Mesenchymal stem cell (in vitro differentiated cells and primary cell): ENCODE measurements around the gene OR52R1.

Source experiments
- DNase-seq: peaks from one replicate; pipeline ENCODE4 v3.0.0-alpha.2; 2013
- H2AFZ ChIP-seq: one replicate; pipeline ENCODE4 v1.6.1; 2013; ENCODE audit warnings: low read depth, mild to moderate bottlenecking, control low read depth, inconsistent platforms, low read length, moderate library complexity
- H2AK5ac ChIP-seq: 2 replicates; pipeline ENCODE4 v1.6.1; 2013; ENCODE audit warnings: low read length, moderate library complexity, mild to moderate bottlenecking, inconsistent platforms; ENCODE audit not compliant: severe bottlenecking
- H2BK120ac ChIP-seq: one replicate; pipeline ENCODE4 v1.6.1; 2013; ENCODE audit warnings: low read depth, mild to moderate bottlenecking, inconsistent platforms, low read length, moderate library complexity
- H2BK12ac ChIP-seq, 2 experiments: one replicate each; pipeline ENCODE4 v1.6.1; 2013; ENCODE audit warnings: inconsistent platforms in 2 of 2, low read length in 2 of 2, mild to moderate bottlenecking in 2 of 2, moderate library complexity in 2 of 2, control low read depth in 1 of 2
- H2BK15ac ChIP-seq: one replicate; pipeline ENCODE4 v1.6.1; 2013; ENCODE audit warnings: mild to moderate bottlenecking, low read depth, inconsistent platforms; ENCODE audit not compliant: poor library complexity, severe bottlenecking
- H2BK5ac ChIP-seq: 2 replicates; pipeline ENCODE4 v1.6.1; 2013; ENCODE audit warnings: low read depth, mild to moderate bottlenecking, low read length, control low read depth, inconsistent platforms; ENCODE audit not compliant: poor library complexity, severe bottlenecking
- H3K14ac ChIP-seq, 2 experiments: one replicate each; pipeline ENCODE4 v1.6.1; 2013; ENCODE audit warnings: inconsistent platforms in 2 of 2, low read length in 2 of 2, control low read depth in 1 of 2, mild to moderate bottlenecking in 1 of 2, moderate library complexity in 1 of 2
- H3K18ac ChIP-seq, 2 experiments: one replicate each; pipeline ENCODE4 v1.6.1; 2013; ENCODE audit warnings: inconsistent platforms in 2 of 2, low read length in 2 of 2, control low read depth in 1 of 2, low read depth in 1 of 2, mild to moderate bottlenecking in 1 of 2
- H3K23ac ChIP-seq, 2 experiments: one replicate each; pipeline ENCODE4 v1.6.1; 2013; ENCODE audit warnings: inconsistent platforms in 2 of 2, low read length in 2 of 2, mild to moderate bottlenecking in 2 of 2, moderate library complexity in 2 of 2, control low read depth in 1 of 2
- H3K27ac ChIP-seq: 2 replicates; pipeline ENCODE4 v1.5.1; 2013; ENCODE audit warnings: mild to moderate bottlenecking, moderate library complexity, low read length, control low read depth, inconsistent platforms; ENCODE audit not compliant: poor library complexity, severe bottlenecking
- H3K27me3 ChIP-seq, 2 experiments: 2 replicates each; pipeline versions ENCODE4 v1.6.1 to v1.7.0; 2013; ENCODE audit warnings: low read length in 2 of 2, mild to moderate bottlenecking in 2 of 2, moderate library complexity in 2 of 2, control low read depth in 1 of 2, inconsistent platforms in 1 of 2; ENCODE audit not compliant: control insufficient read depth in 1 of 2, insufficient read depth in 1 of 2
- H3K36me3 ChIP-seq, 2 experiments: 2 replicates each; pipeline versions ENCODE4 v1.6.1 to v1.7.0; 2013; ENCODE audit warnings: low read length in 2 of 2, control low read depth in 1 of 2, inconsistent platforms in 1 of 2, low read depth in 1 of 2, mild to moderate bottlenecking in 1 of 2; ENCODE audit not compliant: insufficient read depth in 2 of 2, control insufficient read depth in 1 of 2
- H3K4ac ChIP-seq, 2 experiments: one replicate each; pipeline ENCODE4 v1.6.1; 2013; ENCODE audit warnings: inconsistent platforms in 2 of 2, low read length in 2 of 2, mild to moderate bottlenecking in 2 of 2, moderate library complexity in 2 of 2, control low read depth in 1 of 2, low read depth in 1 of 2
- H3K4me1 ChIP-seq: 2 replicates; pipeline ENCODE4 v1.6.1; 2013; ENCODE audit warnings: low read depth, low read length, control low read depth; ENCODE audit not compliant: control insufficient read depth, insufficient read depth
- H3K4me2 ChIP-seq: 2 replicates; pipeline ENCODE4 v1.6.1; 2013; ENCODE audit warnings: low read length, mild to moderate bottlenecking, inconsistent platforms; ENCODE audit not compliant: poor library complexity, severe bottlenecking
- H3K4me3 ChIP-seq, 2 experiments: 2 replicates each; pipeline versions ENCODE4 v1.5.1 to v1.7.0; 2013; ENCODE audit warnings: low read length in 2 of 2, mild to moderate bottlenecking in 2 of 2, control low read depth in 1 of 2, low read depth in 1 of 2; ENCODE audit not compliant: insufficient read depth in 1 of 2
- H3K79me1 ChIP-seq: replicated peaks from 2 replicates; pipeline ENCODE4 v1.6.1; 2013; ENCODE audit warnings: mild to moderate bottlenecking, control low read depth, low read length, inconsistent platforms; ENCODE audit not compliant: poor library complexity, severe bottlenecking
- H3K9ac ChIP-seq: 2 replicates; pipeline ENCODE4 v1.7.0; 2013; ENCODE audit warnings: mild to moderate bottlenecking, low read length, moderate library complexity
- H3K9me3 ChIP-seq: 2 replicates; pipeline ENCODE4 v1.7.0; 2013; ENCODE audit warnings: mild to moderate bottlenecking, low read length; ENCODE audit not compliant: control insufficient read depth
- H4K8ac ChIP-seq: one replicate; pipeline ENCODE4 v1.6.1; 2013; ENCODE audit warnings: inconsistent platforms, mild to moderate bottlenecking, low read length, moderate library complexity
- H4K91ac ChIP-seq: one replicate; pipeline ENCODE4 v1.6.1; 2013; ENCODE audit warnings: mild to moderate bottlenecking, low read length, inconsistent platforms
- WGBS: methylation state at CpG from one replicate; pipeline ENCODE4 v1.1.7; 2013; ENCODE audit warnings: mixed read lengths; 5-methylcytosine and 5-hydroxymethylcytosine counted together

OR52R1 gene

DNA sequence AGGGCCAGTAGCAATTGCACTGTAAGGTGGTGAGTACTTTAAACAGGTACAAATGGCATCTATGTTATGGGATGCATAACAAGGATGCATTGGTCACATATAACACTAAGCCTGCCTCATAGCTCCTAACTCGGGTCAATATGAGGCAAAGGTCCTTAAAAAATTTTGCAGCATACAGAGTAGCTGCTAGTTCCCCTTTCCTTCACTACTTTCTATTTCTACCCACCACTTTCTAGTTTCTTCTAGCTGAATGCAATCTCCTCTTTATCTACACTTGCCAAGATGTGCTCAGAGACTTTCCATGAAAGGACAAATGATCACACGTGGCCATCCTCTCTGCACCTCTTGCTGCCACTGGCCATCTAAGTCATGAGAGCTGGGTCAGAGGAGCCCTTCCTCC is 26.7 kb upstream of the OR52R1 start:
- 42% methylated on average over 2 of the region's 2 CpGs for WGBS
- no peaks in the 10 kb centered on the region for H3K36me3 ChIP-seq

DNA sequence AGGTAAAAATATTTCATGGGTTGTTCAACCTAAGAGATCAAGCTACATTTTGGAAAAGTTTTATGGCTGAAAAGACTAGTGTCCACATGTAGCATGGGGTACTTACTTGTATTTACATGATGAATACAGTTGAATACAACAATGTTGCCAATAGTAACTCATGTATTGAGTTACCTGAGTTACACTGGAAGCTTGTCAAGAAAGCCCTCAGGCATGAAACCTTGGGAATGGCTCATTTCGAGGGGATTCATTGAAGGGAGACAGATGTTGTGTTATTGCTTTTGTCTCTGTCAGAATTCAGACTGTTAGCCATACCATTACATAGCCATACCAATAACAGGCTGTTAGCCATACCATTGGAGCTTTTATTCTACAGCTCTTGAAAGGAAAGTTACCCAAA is 26.2 kb upstream of the OR52R1 start:
- no peak overlapping the region for H3K9ac ChIP-seq
- no peak for DNase-seq
- H2BK120ac ChIP-seq = no peak overlapping the region
- H2BK5ac ChIP-seq = no peak overlapping the region
- H3K14ac ChIP-seq = no peak overlapping the region
- WGBS = no CpG with 5 or more reads among the region's 1 CpG
- no peak overlapping the region for H2AFZ ChIP-seq
- H4K91ac ChIP-seq = no peak overlapping the region
- no peak overlapping the region for H3K4me2 ChIP-seq
- no peaks in the 10 kb centered on the region for H3K27me3 ChIP-seq
- no peak overlapping the region for H3K4me3 ChIP-seq
- no peak overlapping the region for H2BK12ac ChIP-seq
- H2AK5ac ChIP-seq = no peak overlapping the region
- no peaks in the 10 kb centered on the region for H3K36me3 ChIP-seq
- no peak overlapping the region for H3K23ac ChIP-seq
- H2BK15ac ChIP-seq = no peak overlapping the region
- H3K4me1 ChIP-seq = no peaks in the 10 kb centered on the region
- H3K79me1 ChIP-seq = no peaks in the 10 kb centered on the region
- H4K8ac ChIP-seq = no peak overlapping the region
- no peak overlapping the region for H3K18ac ChIP-seq
- H3K27ac ChIP-seq = no peak overlapping the region
- no peaks in the 10 kb centered on the region for H3K9me3 ChIP-seq
- H3K4ac ChIP-seq = no peak overlapping the region

More for the DNA sequence above, 26.7 kb upstream of the OR52R1 start:
- Histone ChIP-seq H3K4me2 (no peak overlapping the region), H4K8ac (no peak overlapping the region), H4K91ac (no peak overlapping the region), H3K4ac (no peak overlapping the region), H2BK15ac (no peak overlapping the region), H3K27ac (no peak overlapping the region), H2AFZ (no peak overlapping the region), H2AK5ac (no peak overlapping the region), H3K9me3 (no peaks in the 10 kb centered on the region), H2BK5ac (no peak overlapping the region), H3K79me1 (no peaks in the 10 kb centered on the region), H2BK120ac (no peak overlapping the region), H3K4me3 (no peak overlapping the region), H3K23ac (no peak overlapping the region), H3K27me3 (no peaks in the 10 kb centered on the region), H3K4me1 (no peaks in the 10 kb centered on the region), H2BK12ac (no peak overlapping the region), H3K14ac (no peak overlapping the region), H3K9ac (no peak overlapping the region), H3K18ac (no peak overlapping the region)
- no peak for DNase-seq

DNA sequence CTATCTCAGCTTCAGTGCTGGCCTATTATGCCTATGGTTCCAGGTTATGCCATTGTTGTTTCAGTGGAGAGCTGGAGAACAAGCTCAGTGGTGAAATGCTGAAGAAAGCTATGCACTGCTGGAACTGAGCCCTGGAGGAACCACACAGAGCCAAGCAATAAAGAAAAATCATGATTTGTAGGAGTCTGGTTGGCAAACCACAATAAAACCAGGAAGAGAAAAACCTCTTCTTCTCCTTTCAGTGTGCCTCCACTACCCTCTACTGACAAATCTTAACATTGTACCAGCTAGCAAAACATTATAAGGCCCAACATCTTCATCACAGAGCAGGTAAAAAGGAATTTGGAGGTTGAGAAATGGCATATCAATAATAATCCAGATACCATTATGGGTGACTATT is 22.2 kb upstream of the OR52R1 start:
- no peak overlapping the region for H2AFZ ChIP-seq
- no peak overlapping the region for H4K91ac ChIP-seq
- H3K4me2 ChIP-seq = no peak overlapping the region
- no peaks in the 10 kb centered on the region for H3K36me3 ChIP-seq
- H3K27me3 ChIP-seq = no peaks in the 10 kb centered on the region
- no peaks in the 10 kb centered on the region for H3K79me1 ChIP-seq
- H2AK5ac ChIP-seq = no peak overlapping the region
- no peak overlapping the region for H3K14ac ChIP-seq
- no peak overlapping the region for H3K18ac ChIP-seq
- no peak overlapping the region for H4K8ac ChIP-seq
- no peak overlapping the region for H2BK15ac ChIP-seq
- no peak overlapping the region for H2BK5ac ChIP-seq
- no peak for DNase-seq
- H3K23ac ChIP-seq = no peak overlapping the region
- H3K4me1 ChIP-seq = no peaks in the 10 kb centered on the region
- H3K4ac ChIP-seq = no peak overlapping the region
- H2BK120ac ChIP-seq = no peak overlapping the region
- no peak overlapping the region for H3K9ac ChIP-seq
- no peak overlapping the region for H3K27ac ChIP-seq
- H2BK12ac ChIP-seq = no peak overlapping the region
- no peaks in the 10 kb centered on the region for H3K9me3 ChIP-seq
- no peak overlapping the region for H3K4me3 ChIP-seq

DNA sequence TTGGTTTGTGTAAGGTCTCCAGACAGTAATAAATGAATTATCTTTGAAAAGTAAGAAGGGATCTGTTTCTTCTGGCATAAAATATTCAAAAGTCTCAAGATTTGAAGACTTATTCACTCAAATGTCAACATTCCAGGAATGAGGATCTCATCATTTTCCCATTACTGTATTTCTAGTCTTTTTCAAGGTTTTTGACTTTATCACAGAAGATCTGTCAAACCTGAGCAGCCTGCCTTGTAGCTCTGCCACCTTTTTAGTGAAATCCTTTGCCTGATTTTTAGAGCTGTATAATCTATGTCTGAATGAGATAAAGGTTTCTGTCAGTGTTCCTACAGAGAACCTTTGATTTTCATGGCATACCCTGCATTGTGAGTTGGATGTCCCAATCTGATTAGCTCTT is 21.0 kb upstream of the OR52R1 start:
- Histone ChIP-seq H2AK5ac (no peak overlapping the region), H3K79me1 (no peaks in the 10 kb centered on the region), H3K4me2 (no peak overlapping the region), H3K4me1 (no peaks in the 10 kb centered on the region), H2BK120ac (no peak overlapping the region), H3K36me3 (no peaks in the 10 kb centered on the region), H2BK15ac (no peak overlapping the region), H4K8ac (no peak overlapping the region), H3K14ac (no peak overlapping the region), H3K27me3 (no peaks in the 10 kb centered on the region), H3K23ac (no peak overlapping the region), H2BK5ac (no peak overlapping the region), H3K4ac (no peak overlapping the region), H3K27ac (no peak overlapping the region), H3K9ac (no peak overlapping the region), H4K91ac (no peak overlapping the region), H3K9me3 (no peaks in the 10 kb centered on the region), H2AFZ (no peak overlapping the region), H3K18ac (no peak overlapping the region), H3K4me3 (no peak overlapping the region), H2BK12ac (no peak overlapping the region)
- DNase-seq = no peak
